Measurements from ENCODE around the gene LIN52.

GRCh38 chr14:74239848-74240793, 155.4 kb downstream of the LIN52 start:
- TF ChIP-seq CTCF (IDR thresholded peaks at IDR 0.05) (no peak), POLR2A (IDR thresholded peaks at IDR 0.05) (no peak), POLR2AphosphoS5 (IDR thresholded peaks at IDR 0.05; ENCODE audit: insufficient read depth in 1 of 2, low read depth in 1 of 2) (no peak)
